Fibroblast of pulmonary artery (primary cell): Measurements from ENCODE around the gene HECA.
"Not testable (repeated sequence)": the region's sequence is repeated elsewhere in the genome, so short reads cannot be mapped to it uniquely, and the experiment has no call there.

ENCODE experiments used
- DNase-seq: peaks from one replicate; pipeline ENCODE4 v3.0.0-alpha.2; 2010; ENCODE audit warnings: low read depth
- H3K4me3 ChIP-seq: replicated peaks from 2 replicates; pipeline ENCODE4 v1.5.1; 2011; ENCODE audit warnings: low read depth, mild to moderate bottlenecking, control low read depth, low read length, moderate library complexity
- CTCF ChIP-seq: IDR thresholded peaks from 2 replicates; pipeline ENCODE4 v1.5.1; 2011; ENCODE audit warnings: mild to moderate bottlenecking, control low read depth, low read length, inconsistent platforms; ENCODE audit errors: missing control alignments

Gene HECA

GRCh38 chr6:139198529-139199288, 63.8 kb downstream of the HECA start:
- no peak for TF ChIP-seq CTCF
- H3K4me3 ChIP-seq, result no peak overlapping the region
- no peak for DNase-seq

- no peak for DNase-seq
- H3K4me3 ChIP-seq, result no peak overlapping the region
- TF ChIP-seq CTCF, result no peak
These were observed 66.5 kb downstream of the HECA start for GRCh38 chr6:139201378-139201777.

GRCh38 chr6:139204978-139205377, 70.1 kb downstream of the HECA start:
- TF ChIP-seq CTCF, result no peak
- no peak for DNase-seq
- H3K4me3 ChIP-seq, result no peak overlapping the region

- no peak for TF ChIP-seq CTCF
- no peak overlapping the region for H3K4me3 ChIP-seq
- no peak for DNase-seq
These were observed 71.0 kb downstream of the HECA start for GRCh38 chr6:139205843-139206242.

- H3K4me3 ChIP-seq, DNase-seq: not testable (repeated sequence)
These were observed 75.9 kb downstream of the HECA start for GRCh38 chr6:139210766-139211165.

- DNase-seq, H3K4me3 ChIP-seq: not testable (repeated sequence)
These were observed 77.6 kb downstream of the HECA start for GRCh38 chr6:139212460-139212859.

- peak; percentile 98 for TF ChIP-seq CTCF
- DNase-seq, result peak; percentile 95
- no peak overlapping the region for H3K4me3 ChIP-seq
These were observed 84.4 kb downstream of the HECA start for GRCh38 chr6:139219271-139219729.

GRCh38 chr6:139219746-139220145, 84.9 kb downstream of the HECA start:
- no peak overlapping the region for H3K4me3 ChIP-seq
- no peak for DNase-seq
- no peak for TF ChIP-seq CTCF

GRCh38 chr6:139228387-139228786, 93.5 kb downstream of the HECA start:
- DNase-seq, H3K4me3 ChIP-seq: not testable (repeated sequence)
